GM12864 (cell line): Measurements from ENCODE around the gene INPP4A.

Experiments used
- DNase-seq: peaks from one replicate; pipeline ENCODE4 v3.0.0-alpha.2; 2011; ENCODE audit warnings: low read depth
- H3K4me3 ChIP-seq: 2 replicates; pipeline ENCODE4 v1.5.1; 2011; ENCODE audit warnings: mild to moderate bottlenecking, low read depth, low read length, control low read depth
- CTCF ChIP-seq: IDR thresholded peaks from 2 replicates; pipeline ENCODE4 v1.5.1; 2011; ENCODE audit warnings: low read depth, mild to moderate bottlenecking, moderate library complexity, low read length, control low read depth, inconsistent platforms; ENCODE audit errors: missing control alignments

Gene INPP4A

GRCh38 chr2:98444436-98445176 lies at the start of gene INPP4A:
INPP4A (plus strand) TSS chr2:98444858; CDS start chr2:98520049, 75,191 bp downstream.
- no peak for DNase-seq
- no peak for TF ChIP-seq CTCF
- peak within 1 kb of the TSS; percentile 76 for H3K4me3 ChIP-seq

GRCh38 chr2:98395977-98396376 lies 48.7 kb upstream of the INPP4A start:
- no peak for TF ChIP-seq CTCF
- DNase-seq: no peak
- no peak overlapping the region for H3K4me3 ChIP-seq

- no peak overlapping the region for H3K4me3 ChIP-seq
- no peak for TF ChIP-seq CTCF
- DNase-seq: no peak
Measured at GRCh38 chr2:98396745-98397355, 47.8 kb upstream of the INPP4A start.

GRCh38 chr2:98399140-98399539 lies 45.5 kb upstream of the INPP4A start:
- no peak for TF ChIP-seq CTCF
- no peak for DNase-seq
- H3K4me3 ChIP-seq: no peak overlapping the region

- DNase-seq: no peak
- no peak for TF ChIP-seq CTCF
- H3K4me3 ChIP-seq: no peak overlapping the region
Measured at GRCh38 chr2:98403878-98404277, 40.8 kb upstream of the INPP4A start.

GRCh38 chr2:98404556-98405250 lies 40.0 kb upstream of the INPP4A start:
- no peak overlapping the region for H3K4me3 ChIP-seq
- TF ChIP-seq CTCF: no peak
- no peak for DNase-seq

- DNase-seq: no peak
- no peak for TF ChIP-seq CTCF
- H3K4me3 ChIP-seq: no peak overlapping the region
Measured at GRCh38 chr2:98405301-98405700, 39.4 kb upstream of the INPP4A start.
